HG03060 (cell line): ENCODE measurements around the gene TBC1D32.
A peak's percentile ranks its signal among the peaks of the same experiment; 100 is the strongest.
"Not testable (repeated sequence)": the region's sequence is repeated elsewhere in the genome, so short reads cannot be mapped to it uniquely, and the experiment has no call there.

Experiments
- ATAC-seq: cut with Tn5 transposase; IDR thresholded peaks from one replicate; pipeline ENCODE4 v1.9.1; 2021; ENCODE audit warnings: low read depth, moderate number of reproducible peaks; ENCODE audit not compliant: unreplicated experiment

The TBC1D32 gene

DNA sequence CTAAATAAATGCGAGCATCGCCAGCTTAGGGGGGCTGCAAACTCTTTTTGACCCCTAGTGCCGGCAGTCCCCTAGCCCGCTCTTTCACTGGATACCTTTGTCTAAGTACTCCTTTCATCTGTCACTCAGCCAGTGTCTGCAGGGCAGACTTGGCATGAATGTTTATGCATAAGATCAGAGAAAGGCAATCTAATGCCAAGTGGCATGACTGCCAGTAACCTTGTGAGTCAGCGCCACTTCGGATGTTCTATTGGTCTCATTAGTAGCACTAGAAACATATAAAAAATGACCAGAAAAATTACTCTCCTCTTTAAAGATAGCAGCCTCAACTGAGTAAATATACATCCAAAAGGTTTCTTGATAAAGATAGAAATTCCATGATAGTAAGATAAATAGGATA, 192.2 kb downstream of the TBC1D32 start:
- no peak for ATAC-seq

DNA sequence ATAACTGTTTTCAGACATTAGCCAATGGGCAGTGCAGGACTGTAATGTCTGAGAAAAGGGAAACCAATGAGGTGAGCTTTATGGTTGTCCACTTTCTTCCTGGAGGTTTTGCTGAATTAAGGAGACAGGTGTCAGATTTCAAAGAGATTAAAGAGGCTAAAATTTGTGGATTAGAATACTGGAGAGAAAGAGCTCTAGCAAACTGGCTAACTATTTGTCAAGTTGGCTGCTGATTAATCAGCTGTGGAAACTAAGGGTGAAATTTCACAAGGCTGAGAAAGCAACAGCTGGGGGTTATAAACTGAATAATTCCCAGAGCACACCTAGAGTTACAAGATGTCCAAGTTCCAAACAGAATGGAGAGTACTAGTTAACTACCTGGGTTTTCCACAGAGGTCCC, 198.9 kb downstream of the TBC1D32 start:
- ATAC-seq = no peak

DNA sequence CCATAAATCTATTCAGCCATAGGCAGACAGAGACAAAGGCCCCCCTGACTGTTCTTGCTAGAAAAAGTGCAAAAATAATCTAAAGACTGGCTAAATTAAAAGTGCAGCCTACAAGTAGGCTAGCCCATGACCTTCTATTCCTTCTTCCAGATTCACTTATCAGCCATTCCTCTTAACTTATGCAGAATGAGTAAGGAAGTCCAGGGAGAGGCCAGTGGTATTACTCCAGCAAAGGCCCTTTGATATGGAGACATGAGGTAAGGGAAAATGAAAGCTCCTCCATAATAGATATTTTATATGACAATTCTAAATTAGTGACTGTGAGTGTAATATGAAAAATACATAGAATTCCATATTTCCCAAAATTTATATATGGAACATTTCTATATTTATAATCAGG, 199.4 kb downstream of the TBC1D32 start:
- ATAC-seq = no peak

DNA sequence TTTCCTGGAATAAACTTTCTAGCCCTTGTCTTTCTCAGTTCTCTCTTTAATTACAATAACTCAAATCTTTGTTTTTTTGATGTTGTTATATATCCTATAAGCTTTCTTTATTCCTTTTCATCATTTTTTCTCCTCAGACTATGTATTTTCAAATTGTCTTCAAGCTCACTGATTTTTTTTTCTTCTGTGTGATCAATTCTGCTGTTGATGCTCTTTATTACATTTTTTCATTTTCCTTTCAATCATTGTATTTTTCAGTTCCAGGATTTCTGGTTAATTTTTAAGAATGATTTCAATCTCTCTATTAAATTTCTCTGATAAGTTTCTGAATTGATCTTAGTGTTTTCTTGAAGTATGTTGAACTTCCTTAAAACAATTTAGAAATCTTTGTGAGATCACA, 209.7 kb downstream of the TBC1D32 start:
- no peak for ATAC-seq

DNA sequence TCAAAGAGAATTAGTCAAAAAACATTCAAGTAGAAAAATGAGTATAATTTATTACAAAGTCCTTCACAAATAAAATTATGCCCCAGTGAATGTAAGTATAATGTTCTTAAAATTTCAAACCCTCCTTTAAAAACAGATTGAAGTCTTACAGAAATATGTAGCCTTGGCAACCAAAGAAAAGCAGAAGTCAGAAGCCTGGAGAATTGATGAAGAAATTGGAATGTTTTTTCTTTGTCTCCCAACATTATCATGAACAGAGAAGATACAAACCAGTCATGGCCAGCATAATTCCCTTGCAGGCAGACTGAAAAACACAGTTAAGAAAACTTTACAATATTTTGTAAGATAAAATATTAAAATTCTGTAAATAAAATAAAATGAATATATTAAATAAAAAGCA, 221.9 kb downstream of the TBC1D32 start:
- ATAC-seq = no peak

DNA sequence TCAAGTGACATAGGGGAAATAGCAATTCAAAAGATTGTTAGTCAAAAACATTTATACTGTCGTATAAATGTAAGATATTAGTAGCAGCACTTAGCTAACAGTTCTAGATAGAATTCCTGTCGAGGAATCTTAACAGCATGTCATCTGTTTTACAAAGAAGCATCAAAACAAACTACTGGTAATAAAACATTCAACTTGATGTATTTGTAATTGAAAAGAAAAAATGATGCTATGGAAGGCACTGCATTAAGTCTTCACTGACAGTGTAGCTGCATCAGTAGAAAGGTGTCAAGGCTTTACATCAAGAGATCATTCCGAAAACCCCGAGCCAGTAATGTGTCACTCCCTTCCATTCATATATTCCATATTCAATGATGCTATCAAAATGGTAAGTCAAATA, 223.5 kb downstream of the TBC1D32 start:
- no peak for ATAC-seq

DNA sequence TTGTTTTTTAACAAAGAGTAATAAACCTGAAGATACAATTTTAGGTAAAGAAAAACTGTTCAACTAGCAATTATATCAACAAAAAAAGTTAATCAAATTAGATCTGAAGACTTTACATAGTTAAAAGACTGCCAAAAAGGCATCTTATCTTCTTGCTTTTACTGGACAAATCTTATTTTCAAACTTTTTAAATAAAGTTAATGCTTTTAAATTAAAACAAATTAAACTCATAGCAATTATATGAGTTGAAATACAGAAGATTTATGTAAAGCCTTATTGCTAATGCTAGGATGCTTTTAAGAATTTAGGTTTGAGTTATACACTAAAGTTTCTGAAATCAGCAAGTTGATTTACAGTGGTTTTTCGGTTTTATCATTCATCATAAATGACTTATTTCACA, 227.3 kb downstream of the TBC1D32 start:
- no peak for ATAC-seq

DNA sequence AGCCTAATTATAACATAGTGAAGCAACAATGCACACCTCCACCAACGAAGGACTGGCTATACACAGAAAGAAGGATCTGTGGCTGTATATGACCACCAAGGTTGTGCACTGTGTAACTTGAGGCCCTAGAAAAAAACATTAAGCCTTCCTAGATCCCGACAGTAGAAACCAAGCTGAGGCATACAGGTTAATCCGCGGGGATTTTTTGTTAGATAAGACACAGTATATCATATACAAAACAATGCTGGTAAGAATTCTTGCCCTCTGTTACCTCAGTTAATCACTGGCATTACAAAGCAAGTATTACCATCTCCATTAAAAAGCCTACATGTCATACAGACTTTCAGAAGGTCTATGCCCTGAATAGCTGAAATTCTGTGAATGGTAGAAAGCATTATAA, 228.8 kb downstream of the TBC1D32 start:
- no peak for ATAC-seq

DNA sequence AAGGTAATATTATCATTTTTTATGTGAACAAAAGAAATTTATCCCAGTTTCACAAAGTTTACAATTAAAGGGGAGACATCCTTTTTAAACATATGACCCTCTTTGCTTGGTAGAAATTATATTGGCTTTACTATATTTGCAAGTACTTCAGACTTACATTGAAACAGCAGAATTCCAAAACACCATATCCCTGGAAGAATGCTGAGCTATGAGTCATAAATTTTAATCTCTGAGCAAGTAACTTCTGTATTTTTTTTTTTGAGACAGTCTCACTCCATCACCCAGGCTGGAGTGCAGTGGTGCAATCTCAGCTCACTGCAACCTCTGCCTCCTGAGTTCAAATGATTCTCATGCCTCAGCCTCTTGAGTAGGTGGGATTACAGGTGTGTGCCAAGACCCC, 240.4 kb downstream of the TBC1D32 start:
- ATAC-seq = no peak

DNA sequence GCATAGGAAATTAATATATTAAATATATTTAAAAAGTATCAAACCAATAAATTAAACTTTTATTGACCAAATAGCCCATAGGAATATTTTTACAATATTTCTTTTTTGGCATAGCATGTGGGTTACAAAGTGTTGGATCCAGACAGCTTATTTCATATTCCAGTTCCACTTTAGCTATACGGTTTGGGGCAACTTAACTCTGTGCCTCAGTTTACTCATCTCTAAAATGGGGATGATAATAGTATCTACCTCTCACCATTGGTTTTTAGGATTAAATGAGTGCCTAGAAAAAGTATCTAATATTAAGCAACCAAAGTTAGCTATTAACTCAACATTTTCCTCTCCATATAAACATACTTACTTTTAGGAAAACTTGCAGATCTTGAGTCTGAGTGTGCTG, 243.8 kb downstream of the TBC1D32 start:
- no peak for ATAC-seq

DNA sequence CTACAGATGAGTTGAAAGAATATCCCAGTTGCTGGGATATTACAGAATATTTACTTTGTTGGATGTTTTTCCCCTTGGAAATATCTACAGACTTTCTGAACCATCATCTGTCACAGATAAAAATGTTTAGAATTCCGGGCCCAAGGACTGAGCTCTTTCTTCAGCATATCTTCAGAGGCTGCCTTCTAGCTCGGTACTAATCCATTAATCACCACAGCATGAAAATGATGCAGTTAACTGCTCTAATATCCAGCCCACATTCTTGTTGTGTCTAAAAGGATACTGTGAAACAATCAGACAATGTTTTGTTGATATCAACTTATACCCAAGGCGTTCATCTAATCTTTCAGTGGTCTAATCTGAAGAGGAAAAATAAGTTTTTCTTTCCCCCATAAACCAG, 247.4 kb downstream of the TBC1D32 start:
- no peak for ATAC-seq

DNA sequence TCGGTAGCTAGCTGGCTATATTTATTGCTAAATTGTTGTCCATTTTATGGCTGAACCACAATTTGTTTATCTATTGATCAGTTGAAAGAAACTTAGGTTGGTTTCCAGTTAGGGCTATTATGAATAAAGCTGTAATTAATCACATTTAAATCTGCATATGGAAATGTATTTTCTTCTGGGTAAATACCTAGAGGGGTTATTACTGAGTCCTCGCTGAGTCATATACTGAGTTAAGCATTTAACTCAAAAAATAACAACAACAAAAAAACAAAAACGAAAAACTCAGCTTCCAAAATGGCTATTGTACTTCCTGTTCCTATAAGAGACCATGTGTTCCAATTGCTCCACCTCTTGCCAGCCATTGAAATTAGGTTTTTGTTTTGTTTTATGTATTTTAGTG, 258.2 kb downstream of the TBC1D32 start:
- no peak for ATAC-seq

DNA sequence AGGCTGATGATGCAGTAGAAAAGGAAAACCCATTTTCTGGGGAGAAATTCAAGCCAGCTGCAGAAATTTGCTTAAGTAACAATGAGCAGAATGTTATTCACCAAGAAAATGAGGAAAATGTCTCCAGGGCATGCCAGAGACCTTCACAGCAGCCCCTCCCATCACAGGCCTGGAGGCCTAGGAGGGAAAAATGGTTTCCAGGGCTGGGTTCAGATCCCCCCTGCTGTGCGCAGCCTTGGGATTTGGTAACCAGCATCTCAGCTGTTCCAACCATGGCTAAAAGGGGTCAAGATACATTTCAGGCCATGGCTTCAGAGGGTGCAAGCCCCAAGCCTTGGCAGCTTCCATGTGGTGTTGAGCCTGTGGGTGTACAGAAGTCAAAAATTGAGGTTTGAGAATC, 265.5 kb downstream of the TBC1D32 start:
- not testable (repeated sequence) for ATAC-seq

DNA sequence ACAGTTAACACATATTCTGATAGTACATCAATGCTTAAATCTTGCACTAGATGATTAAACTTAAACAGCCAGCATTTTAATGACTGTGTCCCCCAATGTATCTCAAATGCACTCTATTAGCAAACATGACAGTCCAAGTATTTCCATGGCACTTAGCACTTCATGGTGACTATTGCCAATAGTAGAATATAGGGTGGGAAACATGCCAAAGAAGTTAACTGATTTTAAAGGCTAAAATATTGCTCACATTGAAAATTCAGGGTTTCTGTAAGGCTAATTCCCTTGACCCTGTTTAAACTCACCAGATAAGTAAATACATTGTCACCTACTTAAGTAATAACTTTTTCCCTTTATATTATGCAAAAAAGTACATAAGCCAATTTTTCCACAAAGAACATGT, 266.9 kb downstream of the TBC1D32 start:
- no peak for ATAC-seq

DNA sequence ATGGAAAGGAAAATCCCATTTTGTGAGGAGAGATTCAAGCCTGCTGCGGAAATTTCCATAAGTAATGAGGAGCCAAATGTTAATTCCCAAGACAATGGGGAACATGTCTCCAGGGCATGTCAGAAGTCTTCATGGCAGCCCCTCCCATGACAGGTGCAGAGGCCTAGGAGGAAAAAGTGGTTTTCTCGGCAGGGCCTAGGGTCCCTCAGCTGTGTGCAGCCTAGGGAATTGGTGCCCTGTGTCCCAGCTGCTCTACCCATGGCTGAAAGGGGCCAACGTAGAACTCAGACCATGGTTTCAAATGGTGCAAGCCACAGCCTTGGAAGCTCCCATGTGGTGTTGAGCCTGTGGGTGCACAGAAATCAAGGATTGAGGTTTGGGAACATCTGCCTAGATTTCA, 269.9 kb downstream of the TBC1D32 start:
- ATAC-seq = no peak

DNA sequence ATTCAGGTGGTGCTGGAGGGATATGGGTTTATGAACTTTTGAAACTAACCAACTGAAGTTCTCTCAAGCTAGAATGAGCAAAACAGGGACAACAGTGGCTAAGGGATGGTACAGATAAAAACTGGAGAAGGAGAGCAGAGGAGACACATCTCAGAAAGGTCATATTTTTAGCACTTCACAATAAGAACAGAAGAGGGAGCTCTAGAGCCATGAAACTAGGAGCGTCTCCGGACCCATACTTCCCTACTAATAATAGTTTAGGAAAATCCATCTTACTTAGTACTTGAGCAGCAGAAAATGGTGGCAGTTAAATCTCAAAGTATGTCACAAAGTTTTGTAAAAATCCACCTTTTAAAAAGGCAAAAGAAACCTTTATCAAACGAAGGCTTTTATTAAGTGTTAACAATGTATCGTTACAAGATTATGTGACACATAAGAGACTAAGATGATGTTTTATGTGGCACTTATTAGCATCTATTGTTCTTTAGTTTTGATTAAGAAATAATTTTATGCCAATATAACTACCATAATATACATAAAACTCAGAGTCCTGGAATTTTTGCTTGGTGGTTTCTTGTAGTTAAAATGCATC, 278.6 kb downstream of the TBC1D32 start:
- peak; percentile 79 for ATAC-seq

DNA sequence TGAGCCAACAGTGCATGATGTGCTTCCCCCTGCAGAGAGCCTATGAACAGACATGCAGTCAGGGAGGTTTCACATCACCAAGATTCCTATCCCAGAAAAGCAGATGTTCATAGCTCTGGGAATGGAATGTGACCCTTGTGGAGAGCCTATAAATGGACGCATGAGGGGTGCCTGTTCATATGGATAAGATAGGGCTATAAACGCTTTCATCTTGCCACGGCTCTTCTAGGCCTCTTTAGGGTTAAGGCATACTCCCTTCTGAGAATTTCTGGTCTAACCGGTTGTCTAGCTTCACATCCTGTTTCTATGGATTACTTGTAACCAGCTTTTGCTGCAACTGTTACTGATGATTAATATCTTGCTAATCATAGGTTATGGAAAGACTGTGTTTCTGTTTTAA, 285.7 kb downstream of the TBC1D32 start:
- ATAC-seq = not testable (repeated sequence)

DNA sequence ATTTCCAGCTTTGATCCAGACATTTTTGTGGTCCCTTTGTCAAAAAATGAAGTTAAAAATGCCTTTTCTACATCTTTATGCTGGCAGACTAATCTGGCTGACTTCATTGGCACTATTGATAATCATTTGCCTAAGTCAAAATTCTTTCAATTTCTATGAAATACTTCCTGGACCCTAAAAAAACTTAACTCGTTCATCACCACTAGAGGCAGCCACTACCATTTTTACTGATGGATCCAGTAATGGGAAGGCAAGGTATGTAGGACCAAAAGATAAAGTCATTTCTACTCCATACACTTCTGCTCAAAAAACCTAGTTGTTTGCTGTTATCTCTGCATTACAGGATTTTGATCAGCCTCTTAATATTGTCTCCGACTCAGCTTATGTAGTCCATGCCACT, 289.4 kb downstream of the TBC1D32 start:
- not testable (repeated sequence) for ATAC-seq

DNA sequence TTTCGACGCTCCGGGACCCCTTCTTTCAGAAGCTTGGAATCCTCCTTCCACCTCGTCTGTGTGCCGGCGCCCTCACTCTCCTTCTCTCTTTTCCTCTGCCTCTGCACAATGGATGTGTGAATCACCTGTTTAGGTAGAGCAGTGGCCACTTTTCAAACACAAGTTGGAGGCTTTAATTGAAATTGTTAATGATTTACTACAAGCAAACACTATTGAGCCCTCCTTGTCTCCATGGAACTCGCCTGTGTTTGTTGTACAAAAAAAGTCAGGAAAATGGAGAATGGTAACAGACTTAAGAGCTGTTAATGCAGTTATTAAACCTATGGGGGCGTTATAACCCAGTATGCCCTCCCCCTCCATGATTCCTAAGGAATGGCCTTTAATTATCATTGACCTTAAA, 290.6 kb downstream of the TBC1D32 start:
- not testable (repeated sequence) for ATAC-seq

DNA sequence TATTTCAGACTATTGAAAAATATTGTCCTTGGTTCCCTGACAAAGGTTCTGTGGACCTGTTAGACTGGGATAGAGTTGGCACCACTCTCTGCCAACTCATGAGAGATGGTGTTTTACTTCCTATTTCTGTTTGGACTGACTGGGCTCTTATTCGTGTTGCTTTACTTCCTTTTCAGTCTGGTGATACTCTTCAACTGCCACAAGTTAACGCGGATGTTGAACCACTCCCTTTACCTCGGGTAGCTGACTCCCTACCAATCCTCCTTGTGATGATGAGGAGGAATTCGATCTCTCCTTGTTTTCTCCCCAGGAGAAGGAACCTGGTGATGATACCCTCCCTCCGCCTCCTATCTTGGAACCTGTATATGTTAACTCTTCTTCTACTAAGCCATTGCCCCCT, 291.1 kb downstream of the TBC1D32 start:
- not testable (repeated sequence) for ATAC-seq

DNA sequence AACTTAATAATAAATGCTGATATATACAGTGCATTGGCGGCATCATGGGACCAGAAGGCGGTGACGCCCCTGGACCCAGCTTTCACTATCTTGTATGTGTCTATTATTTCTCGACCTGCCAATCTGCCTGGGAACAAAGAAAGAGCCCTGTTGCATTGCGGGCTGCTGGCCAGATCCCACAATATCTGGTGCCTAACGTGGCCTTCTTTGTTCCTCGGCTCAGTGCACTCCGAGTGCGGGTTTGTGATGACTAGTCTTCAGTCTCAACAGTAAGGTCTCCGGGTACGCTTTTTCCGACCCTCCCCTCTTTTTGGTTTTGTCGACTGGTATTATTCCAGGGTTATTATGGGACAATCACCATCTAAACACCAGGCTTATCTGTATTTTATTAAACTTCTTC, 291.5 kb downstream of the TBC1D32 start:
- no peak for ATAC-seq

DNA sequence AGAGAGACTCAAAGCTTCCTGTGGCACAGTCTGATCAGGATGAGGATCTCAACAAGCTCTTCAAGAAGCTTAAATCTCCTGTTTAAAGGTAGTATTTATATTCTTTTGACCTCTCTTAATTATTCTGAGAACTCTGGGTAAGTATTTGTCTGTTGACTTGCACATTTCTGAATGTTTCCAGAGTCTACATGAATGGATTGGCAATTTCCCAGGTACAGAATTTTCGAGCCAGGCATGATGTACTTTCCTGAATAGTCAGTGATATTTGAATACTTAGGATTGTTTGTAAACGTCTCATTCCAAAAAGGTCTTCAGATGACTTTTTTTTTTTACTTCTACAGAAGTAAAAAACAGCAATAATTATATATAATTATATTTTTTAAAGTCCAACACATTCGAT, 293.4 kb downstream of the TBC1D32 start:
- ATAC-seq = no peak

DNA sequence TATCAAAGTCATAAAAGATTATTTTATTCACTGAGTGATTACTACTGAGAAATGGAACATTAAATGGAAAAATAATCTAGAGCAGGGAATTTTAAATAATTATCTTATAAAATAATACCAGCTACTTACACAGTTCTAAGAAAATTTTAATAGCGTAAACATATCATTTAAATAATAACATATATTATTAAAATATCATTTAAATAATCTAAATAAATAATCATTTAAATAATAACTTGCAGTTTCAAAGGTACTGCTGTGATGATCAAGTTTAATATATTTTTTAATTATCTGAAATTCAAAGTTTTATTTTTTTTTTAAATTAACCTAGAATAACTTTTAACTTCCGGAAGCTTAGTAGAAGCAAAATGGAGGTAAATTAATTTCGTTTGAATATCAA, 301.2 kb downstream of the TBC1D32 start:
- no peak for ATAC-seq
